NCI-H2107 (cell line): ENCODE data around the gene MIGA2.

Source experiments
- DNase-seq: peaks from one replicate; lab custom pipeline; 2025; lab: John Stamatoyannopoulos, UW

The MIGA2 gene

GRCh38 chr9:129038109-129038852 lies 1.9 kb downstream of the MIGA2 start:
- no peak for DNase-seq

- DNase-seq, result no peak
Observed at GRCh38 chr9:129040113-129040643, 3.8 kb downstream of the MIGA2 start.

- no peak for DNase-seq
Observed at GRCh38 chr9:129042016-129042415, 5.6 kb downstream of the MIGA2 start.

GRCh38 chr9:129052592-129052991 lies 16.2 kb downstream of the MIGA2 start:
- DNase-seq, result no peak

- no peak for DNase-seq
Observed at GRCh38 chr9:129053020-129053419, 16.6 kb downstream of the MIGA2 start.

GRCh38 chr9:129054163-129054851 lies 17.9 kb downstream of the MIGA2 start:
- no peak for DNase-seq

GRCh38 chr9:129058965-129059795 lies 22.8 kb downstream of the MIGA2 start:
- DNase-seq, result no peak

- no peak for DNase-seq
Observed at GRCh38 chr9:129059796-129060785, 23.7 kb downstream of the MIGA2 start.

- no peak for DNase-seq
Observed at GRCh38 chr9:129060991-129061390, 24.6 kb downstream of the MIGA2 start.

- no peak for DNase-seq
Observed at GRCh38 chr9:129063061-129063460, 26.6 kb downstream of the MIGA2 start.

GRCh38 chr9:129064499-129064908 lies 28.1 kb downstream of the MIGA2 start:
- DNase-seq, result no peak

- no peak for DNase-seq
Observed at GRCh38 chr9:129068110-129068509, 31.7 kb downstream of the MIGA2 start.

GRCh38 chr9:129068990-129069861 lies 32.8 kb downstream of the MIGA2 start:
- DNase-seq, result peak; percentile 38

GRCh38 chr9:129069862-129070641 lies 33.6 kb downstream of the MIGA2 start:
- no peak for DNase-seq

- DNase-seq, result no peak
Observed at GRCh38 chr9:129070696-129071525, 34.5 kb downstream of the MIGA2 start.

- DNase-seq, result no peak
Observed at GRCh38 chr9:129071526-129072126, 35.2 kb downstream of the MIGA2 start.

GRCh38 chr9:129072171-129072570 lies 35.7 kb downstream of the MIGA2 start:
- DNase-seq, result no peak

GRCh38 chr9:129073404-129073803 lies 37.0 kb downstream of the MIGA2 start:
- no peak for DNase-seq
